HG02884 (cell line): ENCODE results near the gene AP1M1.

Experiments
- ATAC-seq: cut with Tn5 transposase; IDR thresholded peaks from one replicate; pipeline ENCODE4 v1.9.1; 2021; ENCODE audit warnings: mild to moderate bottlenecking, moderate library complexity; ENCODE audit not compliant: unreplicated experiment

Gene AP1M1

GRCh38 chr19:16289594-16289993, 91.9 kb downstream of the AP1M1 start:
- no peak for ATAC-seq

DNA sequence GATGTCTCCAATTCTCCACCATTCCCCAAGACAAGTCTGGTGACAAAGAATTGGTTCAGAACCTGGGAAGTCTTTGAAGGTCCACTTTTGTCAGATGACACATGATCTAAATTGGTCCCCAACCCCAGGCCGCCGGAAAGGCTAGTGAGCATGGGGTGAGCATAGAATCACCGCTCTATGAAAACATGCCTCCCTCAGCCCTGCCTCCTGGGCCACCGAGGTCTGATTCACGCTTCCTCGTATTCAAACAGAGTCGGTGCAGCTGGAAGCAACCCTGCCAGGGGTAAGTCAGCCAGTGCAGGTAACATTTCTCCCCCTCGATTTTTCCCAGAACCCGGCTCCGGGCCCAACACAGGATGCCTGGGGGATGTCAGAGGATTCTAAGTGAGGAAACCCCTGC, 93.0 kb downstream of the AP1M1 start:
- ATAC-seq = no peak

- ATAC-seq = no peak
These were observed 95.7 kb downstream of the AP1M1 start for GRCh38 chr19:16293118-16294091.

DNA sequence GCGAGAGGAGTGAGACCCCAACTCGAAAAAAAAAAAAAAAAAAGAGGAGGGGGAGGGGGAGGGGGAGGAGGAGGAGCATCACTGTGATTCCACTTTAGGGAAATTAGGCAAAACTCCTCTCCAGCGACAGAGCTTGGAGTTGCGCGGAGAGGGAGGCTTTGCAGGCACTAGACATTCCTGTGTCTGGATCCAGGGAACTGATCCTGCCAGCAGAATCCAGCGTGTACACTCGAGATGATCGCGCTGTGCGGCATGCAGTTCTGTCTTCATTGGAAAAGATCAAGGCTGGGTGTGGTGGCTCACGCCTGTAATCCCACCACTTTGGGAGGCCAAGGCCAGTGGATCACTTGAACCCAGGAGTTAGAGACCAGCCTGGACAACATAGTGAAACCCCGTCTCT, 97.3 kb downstream of the AP1M1 start:
- no peak for ATAC-seq
